Cardiac muscle cell (in vitro differentiated cells and primary cell): ENCODE data around the gene AP1AR. TPM values are rescaled to one million over a fixed set of nuclear protein-coding genes. Genes with fewer than 3 reads are reported as not detected.

Source experiments
- DNase-seq, 2 donors: peaks; one replicate each; pipeline versions ENCODE4 v3.0.0 to v3.0.0-alpha.2; 2010 to 2017; ENCODE audit warnings: low read depth in 1 of 2, low spot score in 1 of 2
- H3K27ac ChIP-seq: fragments of 200-600 bp; sonication (generic); 2 replicates; pipeline ENCODE4 v1.5.1; 2016
- H3K27me3 ChIP-seq: fragments of 200-600 bp; sonication (generic); 2 replicates; pipeline ENCODE4 v1.6.0; 2016; ENCODE audit warnings: control low read depth
- H3K36me3 ChIP-seq: fragments of 200-600 bp; sonication (generic); 2 replicates; pipeline ENCODE4 v1.5.1; 2016; ENCODE audit warnings: control low read depth
- H3K4me1 ChIP-seq: fragments of 200-600 bp; sonication (generic); 2 replicates; pipeline ENCODE4 v1.8.1; 2017; ENCODE audit warnings: low read depth, mild to moderate bottlenecking, mixed run types
- H3K4me3 ChIP-seq: fragments of 200-600 bp; sonication (generic); 2 replicates; pipeline ENCODE4 v1.5.1; 2016; ENCODE audit warnings: mild to moderate bottlenecking
- H3K9me3 ChIP-seq: fragments of 200-600 bp; sonication (generic); 2 replicates; pipeline ENCODE4 v1.5.1; 2017; ENCODE audit warnings: low read depth, mild to moderate bottlenecking, control low read depth
- CTCF ChIP-seq: IDR thresholded peaks from 2 replicates; pipeline ENCODE4 v1.5.1; 2012; ENCODE audit warnings: low read depth, mild to moderate bottlenecking, low read length
- polyA plus RNA-seq: library from polyadenylated mRNA; unstranded; fragments of >200 nt; fragmentation: Nextera tagmentation; extraction: Ambion mirVana; gene quantifications from 2 replicates; pipeline ENCODE4 v1.2.1, GENCODE V29; 2016
- total RNA-seq: library from RNA; depleted of rRNA; stranded (reverse); fragments of >200 nt; gene quantifications from 2 replicates; pipeline ENCODE4 v1.2.3, GENCODE V29; 2016

AP1AR gene
- total and polyA plus RNA-seq, 2 experiments from 2014 or later, result 21.7 to 28.0 TPM

GRCh38 chr4:112274959-112275358 lies 43.4 kb downstream of the AP1AR start:
- Histone ChIP-seq H3K9me3 (no peaks in the 10 kb centered on the region), H3K36me3 (no peaks in the 10 kb centered on the region), H3K27ac (no peak overlapping the region), H3K4me1 (peaks cover 11% of the 10 kb centered on the region), H3K4me3 (no peak overlapping the region), H3K27me3 (no peaks in the 10 kb centered on the region)
- no peak for TF ChIP-seq CTCF
- no peak for DNase-seq

- DNase-seq, result no peak
- no peaks in the 10 kb centered on the region for H3K9me3 ChIP-seq
- peaks cover 11% of the 10 kb centered on the region for H3K4me1 ChIP-seq
- no peak overlapping the region for H3K4me3 ChIP-seq
- no peaks in the 10 kb centered on the region for H3K27me3 ChIP-seq
- no peak for TF ChIP-seq CTCF
- H3K36me3 ChIP-seq, result no peaks in the 10 kb centered on the region
- no peak overlapping the region for H3K27ac ChIP-seq
Measured at GRCh38 chr4:112276113-112276512, 44.5 kb downstream of the AP1AR start.

GRCh38 chr4:112277220-112277619 lies 45.6 kb downstream of the AP1AR start:
- no peaks in the 10 kb centered on the region for H3K9me3 ChIP-seq
- DNase-seq, result no peak
- no peak overlapping the region for H3K4me3 ChIP-seq
- TF ChIP-seq CTCF, result no peak
- no peaks in the 10 kb centered on the region for H3K36me3 ChIP-seq
- H3K27me3 ChIP-seq, result no peaks in the 10 kb centered on the region
- H3K4me1 ChIP-seq, result peaks cover 11% of the 10 kb centered on the region
- H3K27ac ChIP-seq, result no peak overlapping the region

GRCh38 chr4:112277705-112278448 lies 46.3 kb downstream of the AP1AR start:
- Histone ChIP-seq H3K9me3 (no peaks in the 10 kb centered on the region), H3K4me3 (no peak overlapping the region), H3K27ac (no peak overlapping the region), H3K36me3 (no peaks in the 10 kb centered on the region), H3K27me3 (no peaks in the 10 kb centered on the region), H3K4me1 (peaks cover 11% of the 10 kb centered on the region)
- TF ChIP-seq CTCF, result no peak
- DNase-seq, result no peak

GRCh38 chr4:112279025-112279881 lies 47.7 kb downstream of the AP1AR start:
- Histone ChIP-seq H3K27me3 (no peaks in the 10 kb centered on the region), H3K36me3 (no peaks in the 10 kb centered on the region), H3K27ac (no peak overlapping the region), H3K4me3 (no peak overlapping the region), H3K4me1 (peaks cover 11% of the 10 kb centered on the region), H3K9me3 (no peaks in the 10 kb centered on the region)
- no peak for DNase-seq
- no peak for TF ChIP-seq CTCF
